Endothelial cell (in vitro differentiated cells): Measurements from ENCODE around the gene ARMC5. TPM values are rescaled to one million over a fixed set of nuclear protein-coding genes. Genes with fewer than 3 reads are reported as not detected.

Source experiments
- DNase-seq: peaks from one replicate; pipeline ENCODE4 v3.0.0; 2021; ENCODE audit warnings: low spot score
- H3K27ac Mint-ChIP-seq: one replicate; pipeline ENCODE4 v1.8.0; 2021; ENCODE audit warnings: mixed read lengths, inconsistent platforms; ENCODE audit not compliant: unreplicated experiment
- H3K27me3 Mint-ChIP-seq: one replicate; pipeline ENCODE4 v1.8.0; 2021; ENCODE audit warnings: mild to moderate bottlenecking, moderate library complexity, mixed read lengths, inconsistent platforms; ENCODE audit not compliant: unreplicated experiment
- H3K36me3 Mint-ChIP-seq: one replicate; pipeline ENCODE4 v1.8.0; 2021; ENCODE audit warnings: mild to moderate bottlenecking, low read depth, mixed read lengths, inconsistent platforms; ENCODE audit not compliant: unreplicated experiment
- H3K4me1 Mint-ChIP-seq: one replicate; pipeline ENCODE4 v1.8.0; 2021; ENCODE audit warnings: mild to moderate bottlenecking, mixed read lengths, inconsistent platforms; ENCODE audit not compliant: unreplicated experiment
- H3K4me3 Mint-ChIP-seq: one replicate; pipeline ENCODE4 v1.8.0; 2021; ENCODE audit warnings: mild to moderate bottlenecking, mixed read lengths, inconsistent platforms; ENCODE audit not compliant: unreplicated experiment
- H3K9me3 Mint-ChIP-seq: one replicate; pipeline ENCODE4 v1.8.0; 2021; ENCODE audit warnings: mixed read lengths, inconsistent platforms; ENCODE audit not compliant: unreplicated experiment
- CTCF ChIP-seq: fragments of 200-600 bp; sonication (generic); IDR thresholded peaks from one replicate; pipeline ENCODE4 v1.5.0; 2021; ENCODE audit warnings: antibody characterized with exemption; ENCODE audit not compliant: unreplicated experiment
- total RNA-seq: library from RNA; stranded (reverse); fragmentation: NEBNext Ultra II Directional; extraction: Animal tissue kit (Norgen Biotek cat#: 25700); gene quantifications from one replicate; pipeline ENCODE4 v1.2.1, GENCODE V29; 2021; ENCODE audit not compliant: unreplicated experiment

Gene ARMC5
- total RNA-seq, 1 donor from 2014 or later, result 15.9 TPM

GRCh38 chr16:31487720-31488467, 28.6 kb downstream of the ARMC5 start:
- Mint-ChIP-seq H3K4me3 (no peak overlapping the region), H3K4me1 (no peaks in the 10 kb centered on the region), H3K9me3 (no peaks in the 10 kb centered on the region), H3K36me3 (peaks cover 18% of the 10 kb centered on the region), H3K27ac (no peak overlapping the region), H3K27me3 (peaks cover 35% of the 10 kb centered on the region)
- no peak for TF ChIP-seq CTCF
- no peak for DNase-seq

- H3K27me3 Mint-ChIP-seq, result peaks cover 35% of the 10 kb centered on the region
- peak overlapping the region; percentile 69 for H3K4me3 Mint-ChIP-seq
- peaks cover 26% of the 10 kb centered on the region for H3K36me3 Mint-ChIP-seq
- TF ChIP-seq CTCF, result no peak
- no peak for DNase-seq
- H3K9me3 Mint-ChIP-seq, result no peaks in the 10 kb centered on the region
- H3K27ac Mint-ChIP-seq, result no peak overlapping the region
- no peaks in the 10 kb centered on the region for H3K4me1 Mint-ChIP-seq
Measured at GRCh38 chr16:31488468-31489297, 29.4 kb downstream of the ARMC5 start.

GRCh38 chr16:31489298-31489564, 29.9 kb downstream of the ARMC5 start:
- Mint-ChIP-seq H3K9me3 (no peaks in the 10 kb centered on the region), H3K27ac (no peak overlapping the region), H3K4me3 (peak overlapping the region; percentile 69), H3K4me1 (no peaks in the 10 kb centered on the region), H3K36me3 (peaks cover 29% of the 10 kb centered on the region), H3K27me3 (peaks cover 29% of the 10 kb centered on the region)
- TF ChIP-seq CTCF, result no peak
- DNase-seq, result no peak

DNA sequence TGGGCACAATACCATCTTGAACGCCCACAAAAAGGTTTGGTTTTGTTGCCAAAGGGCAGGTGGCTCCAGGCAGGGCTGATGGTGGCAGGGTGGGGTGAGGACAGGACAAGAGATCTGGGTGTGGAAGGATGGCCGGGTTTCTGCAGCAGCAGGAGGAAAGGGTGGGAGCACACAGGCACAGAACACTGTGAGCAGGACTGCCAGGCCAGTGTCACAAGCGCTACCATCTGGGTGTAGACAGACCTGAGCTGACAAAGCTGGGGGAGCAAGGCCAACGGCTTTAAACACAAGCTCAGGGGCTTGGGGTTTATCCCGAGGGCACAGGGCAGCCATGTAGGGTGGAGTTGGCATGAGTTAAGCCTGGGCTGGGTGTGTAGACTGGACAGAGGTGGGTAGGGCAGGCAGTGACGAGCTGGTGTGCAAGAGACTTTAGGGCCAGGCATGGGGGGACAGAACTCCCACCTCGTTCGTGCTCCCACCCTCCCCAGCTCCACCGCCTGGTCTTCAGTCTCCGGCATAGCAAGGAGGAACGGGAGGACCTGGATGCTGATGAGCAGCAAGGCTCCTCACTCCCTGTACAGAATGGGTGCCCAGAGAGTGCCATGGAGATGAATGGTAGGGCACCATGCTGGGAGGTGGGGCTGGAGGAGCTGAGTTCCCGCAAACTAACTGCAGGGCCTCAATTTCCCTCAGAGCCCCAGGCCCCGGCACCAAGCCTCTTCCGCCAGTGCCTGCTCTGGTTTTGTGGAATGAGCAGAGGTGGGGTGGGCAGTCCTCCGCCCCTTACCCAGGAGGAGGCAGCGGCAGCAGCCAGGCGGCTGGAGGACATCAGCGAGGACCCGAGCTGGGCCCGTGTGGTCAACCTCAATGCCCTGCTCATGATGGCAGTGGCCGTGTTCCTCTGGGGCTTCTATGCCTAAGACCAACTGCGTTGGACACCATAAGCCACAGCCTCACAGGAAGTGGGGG, 30.6 kb downstream of the ARMC5 start:
- Mint-ChIP-seq H3K9me3 (no peaks in the 10 kb centered on the region), H3K27me3 (peaks cover 28% of the 10 kb centered on the region), H3K4me3 (peak overlapping the region; percentile 44), H3K4me1 (no peaks in the 10 kb centered on the region), H3K27ac (no peak overlapping the region), H3K36me3 (peaks cover 29% of the 10 kb centered on the region)
- no peak for DNase-seq
- no peak for TF ChIP-seq CTCF
